A673 (cell line): ENCODE measurements around the gene BLOC1S5. TPM values are rescaled to one million over a fixed set of nuclear protein-coding genes. Genes with fewer than 3 reads are reported as not detected.

Source experiments
- BruUV-seq: library from RNA; stranded (reverse); fragments of 400-500 nt; replicated peaks from 2 replicates; lab custom pipeline; 2021; lab: Mats Ljungman, UMichigan
- CTCF ChIA-PET: fragments of 300-600 bp; sonication (Branson Sonifier 250); formaldehyde crosslinking; loops from one replicate; lab custom pipeline; 2022; ENCODE audit warnings: antibody characterized with exemption; lab: Charles Lee
- POLR2A ChIA-PET: fragments of 300-600 bp; sonication (Branson Sonifier 250); formaldehyde crosslinking; loops from one replicate; lab custom pipeline; 2022; ENCODE audit warnings: antibody characterized with exemption; ENCODE audit not compliant: low non-redundant PET; lab: Charles Lee
- DNase-seq: peaks from one replicate; pipeline ENCODE4 v3.0.0-alpha.2; 2015; ENCODE audit warnings: low spot score
- H3K27ac ChIP-seq: fragments of 200-600 bp; sonication (generic); 2 replicates; pipeline ENCODE4 v1.5.1; 2016; ENCODE audit warnings: mixed run types, low read depth, mild to moderate bottlenecking, mixed read lengths, antibody characterized with exemption, low read length; ENCODE audit not compliant: poor library complexity, severe bottlenecking
- H3K27me3 ChIP-seq: fragments of 200-600 bp; sonication (generic); replicated peaks from 2 replicates; pipeline ENCODE4 v1.6.1; 2017; ENCODE audit warnings: mixed run types, low read depth, mild to moderate bottlenecking, mixed read lengths, antibody characterized with exemption, low read length; ENCODE audit not compliant: insufficient read depth, poor library complexity
- H3K36me3 ChIP-seq: fragments of 200-600 bp; sonication (generic); 2 replicates; pipeline ENCODE4 v1.6.1; 2016; ENCODE audit warnings: mixed run types, mild to moderate bottlenecking, mixed read lengths, antibody characterized with exemption, low read length; ENCODE audit not compliant: insufficient read depth, poor library complexity, severe bottlenecking
- H3K4me1 ChIP-seq: fragments of 200-600 bp; sonication (generic); 2 replicates; pipeline ENCODE4 v1.6.1; 2017; ENCODE audit warnings: mixed run types, mild to moderate bottlenecking, mixed read lengths, antibody characterized with exemption, low read length; ENCODE audit not compliant: insufficient read depth, poor library complexity, severe bottlenecking
- H3K4me3 ChIP-seq: fragments of 200-600 bp; sonication (generic); 2 replicates; pipeline ENCODE4 v1.5.1; 2016; ENCODE audit warnings: low read depth, mixed run types, mild to moderate bottlenecking, mixed read lengths, low read length; ENCODE audit not compliant: poor library complexity, severe bottlenecking
- H3K9me3 ChIP-seq: fragments of 200-600 bp; sonication (generic); 2 replicates; pipeline ENCODE4 v1.6.1; 2016; ENCODE audit warnings: mixed run types, low read depth, mild to moderate bottlenecking, mixed read lengths, antibody characterized with exemption, low read length; ENCODE audit not compliant: poor library complexity, severe bottlenecking
- CTCF ChIP-seq: fragments of 300-800, 200-600 bp; sonication (generic); conservative IDR thresholded peaks from 2 replicates; pipeline ENCODE4 v1.5.1; 2017; ENCODE audit warnings: low read depth, mild to moderate bottlenecking, antibody characterized with exemption, low read length, moderate library complexity, mixed read lengths
- EZH2 ChIP-seq: fragments of 200-600 bp; sonication (generic); IDR thresholded peaks from 2 replicates; pipeline ENCODE4 v1.6.1; 2017; ENCODE audit warnings: borderline replicate concordance, low read depth, mild to moderate bottlenecking, mixed read lengths, antibody characterized with exemption, low read length; ENCODE audit not compliant: poor library complexity, severe bottlenecking
- intact Hi-C: fragments of 100-400 bp; cut with micrococcal nuclease; formaldehyde crosslinking; loops from one replicate; pipeline ENCODE4 v1.10.0; 2022; ENCODE audit not compliant: unreplicated experiment
- total RNA-seq: library from RNA; stranded (reverse); gene quantifications from 2 replicates; pipeline ENCODE4 v1.2.3, GENCODE V29; 2021

Gene BLOC1S5
- total RNA-seq, 1 experiment from 2014 or later = 21.8 TPM

- H3K4me3 ChIP-seq = no peak overlapping the region
- H3K27me3 ChIP-seq = no peaks in the 10 kb centered on the region
- no peaks in the 10 kb centered on the region for H3K36me3 ChIP-seq
- TF ChIP-seq CTCF (no peak), EZH2 (no peak)
- CTCF ChIA-PET = no interaction called here
- H3K9me3 ChIP-seq = no peaks in the 10 kb centered on the region
- DNase-seq = no peak
- intact Hi-C loops = no loop called here
- no peaks in the 10 kb centered on the region for H3K4me1 ChIP-seq
- POLR2A ChIA-PET = no interaction called here
- no TSS peak for BruUV-seq
- no peak overlapping the region for H3K27ac ChIP-seq
Measured at GRCh38 chr6:7970616-7971015, 93.6 kb downstream of the BLOC1S5 start.

Other genes with a start within 250 kb of the BLOC1S5 start
- 134 and 139 TPM in 2 replicates for gene TXNDC5, start 153.6 kb downstream of the BLOC1S5 start, total RNA-seq
- 124 and 147 TPM in 2 replicates for gene EEF1E1, start 38.2 kb upstream of the BLOC1S5 start, total RNA-seq